ENCODE data around the gene CFAP299.

- no peak for TF ChIP-seq RXRA (IDR thresholded peaks at IDR 0.05; ENCODE audit: insufficient read depth, low read depth, low read length)
- no peak for TF ChIP-seq CTCF (IDR thresholded peaks at IDR 0.05; ENCODE audit: control extremely low read depth in 1 of 3, insufficient read depth in 1 of 3, low read depth in 1 of 3, low read length in 3 of 3)
- TF ChIP-seq TCF12 (IDR thresholded peaks at IDR 0.05; ENCODE audit: low read depth, low read length) = no peak
Measured at GRCh38 chr4:80387390-80388283, 52.1 kb downstream of the CFAP299 start.
